H9 (cell line): ENCODE measurements around the gene RANBP9. TPM values are rescaled to one million over a fixed set of nuclear protein-coding genes. Genes with fewer than 3 reads are reported as not detected.

Source experiments
- DNase-seq: peaks from one replicate; pipeline ENCODE4 v3.0.0-alpha.2; 2017
- H2AFZ ChIP-seq: one replicate; pipeline ENCODE4 v1.6.1; 2013; ENCODE audit warnings: mild to moderate bottlenecking, low read length, control low read depth, moderate library complexity
- H2AK5ac ChIP-seq: 2 replicates; pipeline ENCODE4 v1.6.1; 2013; ENCODE audit warnings: low read length, control low read depth, mixed read lengths; ENCODE audit not compliant: insufficient read length
- H2BK120ac ChIP-seq: one replicate; pipeline ENCODE4 v1.6.1; 2013; ENCODE audit warnings: low read depth, mild to moderate bottlenecking, low read length, control low read depth, inconsistent platforms; ENCODE audit not compliant: poor library complexity, severe bottlenecking
- H2BK12ac ChIP-seq: 2 replicates; pipeline ENCODE4 v1.6.1; 2013; ENCODE audit warnings: low read length, control low read depth, mixed read lengths, low read depth; ENCODE audit not compliant: insufficient read length
- H2BK15ac ChIP-seq: 2 replicates; pipeline ENCODE4 v1.6.1; 2013; ENCODE audit warnings: low read depth, low read length, control low read depth
- H2BK20ac ChIP-seq: one replicate; pipeline ENCODE4 v1.6.1; 2013; ENCODE audit warnings: low read depth, mild to moderate bottlenecking, low read length, control low read depth, inconsistent platforms; ENCODE audit not compliant: poor library complexity, severe bottlenecking
- H2BK5ac ChIP-seq: 2 replicates; pipeline ENCODE4 v1.6.1; 2013; ENCODE audit warnings: low read length, control low read depth, mixed read lengths; ENCODE audit not compliant: insufficient read length
- H3K14ac ChIP-seq: 2 replicates; pipeline ENCODE4 v1.6.1; 2013; ENCODE audit warnings: low read length, control low read depth; ENCODE audit not compliant: insufficient read depth
- H3K18ac ChIP-seq: 2 replicates; pipeline ENCODE4 v1.6.1; 2013; ENCODE audit warnings: low read depth, mild to moderate bottlenecking, mixed read lengths, low read length, control low read depth; ENCODE audit not compliant: insufficient read length
- H3K23ac ChIP-seq: 2 replicates; pipeline ENCODE4 v1.6.1; 2013; ENCODE audit warnings: low read length, control low read depth, mixed read lengths, low read depth; ENCODE audit not compliant: insufficient read length
- H3K23me2 ChIP-seq: 2 replicates; pipeline ENCODE4 v1.6.1; 2013; ENCODE audit warnings: low read depth, mild to moderate bottlenecking, mixed read lengths, low read length, control low read depth; ENCODE audit not compliant: insufficient read length, poor library complexity, severe bottlenecking
- H3K27ac ChIP-seq: 2 replicates; pipeline ENCODE4 v1.5.1; 2013; ENCODE audit warnings: low read length, control low read depth, mixed read lengths, low read depth; ENCODE audit not compliant: insufficient read length
- H3K27me3 ChIP-seq: 2 replicates; pipeline ENCODE4 v1.6.1; 2013; ENCODE audit warnings: low read length, control low read depth, inconsistent platforms; ENCODE audit not compliant: insufficient read depth
- H3K4ac ChIP-seq: 2 replicates; pipeline ENCODE4 v1.6.1; 2013; ENCODE audit warnings: low read depth, mild to moderate bottlenecking, control low read depth, inconsistent platforms, low read length, moderate library complexity
- H3K4me1 ChIP-seq: 2 replicates; pipeline ENCODE4 v1.6.1; 2013; ENCODE audit warnings: low read length, control low read depth, inconsistent platforms; ENCODE audit not compliant: insufficient read depth
- H3K4me2 ChIP-seq: 2 replicates; pipeline ENCODE4 v1.6.1; 2013; ENCODE audit warnings: low read length, control low read depth, mixed read lengths; ENCODE audit not compliant: insufficient read length, insufficient read depth
- H3K56ac ChIP-seq: 2 replicates; pipeline ENCODE4 v1.6.1; 2013; ENCODE audit warnings: low read depth, mild to moderate bottlenecking, mixed read lengths, low read length, control low read depth; ENCODE audit not compliant: insufficient read length
- H3K79me1 ChIP-seq: 2 replicates; pipeline ENCODE4 v1.6.1; 2013; ENCODE audit warnings: low read depth, mild to moderate bottlenecking, moderate library complexity, low read length, control low read depth, inconsistent platforms; ENCODE audit not compliant: insufficient read depth, poor library complexity, severe bottlenecking
- H3K79me2 ChIP-seq: 2 replicates; pipeline ENCODE4 v1.6.1; 2013; ENCODE audit warnings: low read length, control low read depth, inconsistent platforms; ENCODE audit not compliant: insufficient read depth
- H3K9ac ChIP-seq: 2 replicates; pipeline ENCODE4 v1.6.1; 2013; ENCODE audit warnings: low read length, control low read depth, mixed read lengths; ENCODE audit not compliant: insufficient read length; ENCODE audit errors: extremely low read depth
- H3K9me3 ChIP-seq: one replicate; pipeline ENCODE4 v1.6.1; 2013; ENCODE audit warnings: low read depth, low read length, inconsistent platforms; ENCODE audit not compliant: control insufficient read depth
- H3T11ph ChIP-seq: one replicate; pipeline ENCODE4 v1.6.1; 2013; ENCODE audit warnings: mild to moderate bottlenecking, low read length, control low read depth, inconsistent platforms
- H4K20me1 ChIP-seq: one replicate; pipeline ENCODE4 v1.6.1; 2013; ENCODE audit not compliant: control insufficient read depth, insufficient read length, insufficient read depth
- H4K5ac ChIP-seq: 2 replicates; pipeline ENCODE4 v1.6.1; 2013; ENCODE audit warnings: low read depth, mild to moderate bottlenecking, mixed read lengths, low read length, control low read depth; ENCODE audit not compliant: insufficient read length
- H4K8ac ChIP-seq: replicated peaks from 2 replicates; pipeline ENCODE4 v1.6.1; 2013; ENCODE audit warnings: low read length, control low read depth, mixed read lengths, low read depth; ENCODE audit not compliant: insufficient read length
- H4K91ac ChIP-seq: 2 replicates; pipeline ENCODE4 v1.6.1; 2013; ENCODE audit warnings: low read depth, mild to moderate bottlenecking, moderate library complexity, mixed read lengths, low read length, control low read depth; ENCODE audit not compliant: insufficient read length
- H3K27ac Mint-ChIP-seq, 3 experiments: 2 replicates in 2 of 3; 3 replicates in 1 of 3; pipeline ENCODE4 v1.8.0; 2020 to 2021; ENCODE audit warnings: mixed read lengths in 3 of 3, mild to moderate bottlenecking in 1 of 3, moderate library complexity in 1 of 3
- H3K27me3 Mint-ChIP-seq: 2 replicates; pipeline ENCODE4 v1.8.0; 2021; ENCODE audit warnings: low read depth, mild to moderate bottlenecking, moderate library complexity, mixed read lengths
- H3K36me3 Mint-ChIP-seq, 3 experiments: 2 replicates in 2 of 3; 3 replicates in 1 of 3; pipeline ENCODE4 v1.8.0; 2020 to 2021; ENCODE audit warnings: low read depth in 3 of 3, mixed read lengths in 3 of 3; ENCODE audit not compliant: insufficient read depth in 1 of 3
- H3K4me1 Mint-ChIP-seq, 2 experiments: 2 replicates each; pipeline ENCODE4 v1.8.0; 2020; ENCODE audit warnings: mixed read lengths in 2 of 2
- H3K4me3 Mint-ChIP-seq, 2 experiments: 2 replicates in 1 of 2; 3 replicates in 1 of 2; pipeline ENCODE4 v1.8.0; 2020 to 2021; ENCODE audit warnings: mild to moderate bottlenecking in 2 of 2, mixed read lengths in 2 of 2, moderate library complexity in 1 of 2
- H3K9me3 Mint-ChIP-seq, 2 experiments: 2 replicates in 1 of 2; 3 replicates in 1 of 2; pipeline ENCODE4 v1.8.0; 2020; ENCODE audit warnings: mild to moderate bottlenecking in 2 of 2, mixed read lengths in 2 of 2, moderate library complexity in 1 of 2
- WGBS: extraction: QIAGEN DNeasy Blood & Tissue Kit; methylation state at CpG from one replicate; pipeline ENCODE4 v1.1.7; 2013; ENCODE audit warnings: missing lambda C conversion rate, low lambda C conversion rate, mixed read lengths; ENCODE audit not compliant: insufficient read length; ENCODE audit errors: extremely low coverage; 5-methylcytosine and 5-hydroxymethylcytosine counted together
- total RNA-seq: library from RNA; stranded (reverse); gene quantifications from 2 replicates; pipeline ENCODE4 v1.2.1, GENCODE V29; 2021
- TF ChIP-seq, protein P1 (sequence below): fragments of 200-600 bp; sonication (generic); conservative IDR thresholded peaks from 3 replicates; pipeline ENCODE4 v1.8.0; 2021; ENCODE audit warnings: antibody characterized with exemption, mild to moderate bottlenecking

RANBP9 gene
- total RNA-seq, 1 experiment from 2014 or later: 37.2 TPM

DNA sequence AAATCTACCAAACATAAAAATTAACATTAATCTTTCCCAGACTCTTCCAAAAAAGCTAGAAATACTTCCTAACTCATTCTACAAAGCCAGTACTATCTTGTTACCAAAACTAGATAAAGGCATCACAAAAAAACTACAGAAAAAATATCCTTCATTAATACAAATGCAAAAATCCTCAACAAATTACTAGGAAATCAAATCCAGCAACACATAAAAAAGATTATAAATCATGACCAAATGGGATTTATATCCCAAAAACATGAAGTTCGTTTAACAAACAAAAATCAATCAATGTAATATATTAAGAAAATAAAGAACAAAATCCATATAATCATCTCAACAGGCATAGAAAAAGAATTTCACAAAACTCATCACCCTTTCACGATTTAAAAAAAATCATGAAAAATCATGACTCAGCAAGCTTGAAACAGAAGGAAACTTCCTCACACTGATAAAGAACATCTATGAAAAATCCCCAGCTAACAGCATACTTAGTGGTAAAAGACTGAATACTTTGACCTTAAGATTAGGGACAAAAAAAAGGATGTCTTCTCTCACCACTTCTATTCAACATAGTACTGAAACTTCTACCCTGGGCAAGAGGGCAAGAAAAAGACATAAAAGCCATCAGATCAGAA is 43.2 kb downstream of the RANBP9 start:
- Histone ChIP-seq H3K4ac (no peak overlapping the region), H2BK5ac (no peak overlapping the region), H3K4me2 (no peak overlapping the region), H3T11ph (no peak overlapping the region), H3K9ac (no peak overlapping the region), H2AFZ (no peak overlapping the region), H4K20me1 (no peaks in the 10 kb centered on the region), H3K79me2 (no peaks in the 10 kb centered on the region; the same call in 1 of the 2 replicates), H3K27ac (no peak overlapping the region), H4K8ac (no peak overlapping the region), H3K27me3 (no peaks in the 10 kb centered on the region), H2BK12ac (no peak overlapping the region), H2BK120ac (no peak overlapping the region), H3K9me3 (no peaks in the 10 kb centered on the region), H3K18ac (no peak overlapping the region), H4K5ac (no peak overlapping the region), H3K56ac (no peak overlapping the region), H3K23me2 (no peaks in the 10 kb centered on the region), H2BK20ac (no peak overlapping the region), H4K91ac (no peak overlapping the region), H3K23ac (no peak overlapping the region), H3K79me1 (no peaks in the 10 kb centered on the region), H2AK5ac (no peak overlapping the region), H3K14ac (no peak overlapping the region), H3K4me1 (no peaks in the 10 kb centered on the region; the same call in 1 of the 2 replicates), H2BK15ac (no peak overlapping the region)
- peaks cover 4% of the 10 kb centered on the region in 2 experiments; a peak in 3 of 5 replicates for H3K9me3 Mint-ChIP-seq
- H3K4me1 Mint-ChIP-seq: peaks cover 25 to 47% of the 10 kb centered on the region in 2 experiments
- H3K36me3 Mint-ChIP-seq: peaks cover 3 to 11% (median 9%) of the 10 kb centered on the region in 3 experiments; a peak in 4 of 7 replicates
- no peak for DNase-seq
- TF ChIP-seq, protein P1, sequence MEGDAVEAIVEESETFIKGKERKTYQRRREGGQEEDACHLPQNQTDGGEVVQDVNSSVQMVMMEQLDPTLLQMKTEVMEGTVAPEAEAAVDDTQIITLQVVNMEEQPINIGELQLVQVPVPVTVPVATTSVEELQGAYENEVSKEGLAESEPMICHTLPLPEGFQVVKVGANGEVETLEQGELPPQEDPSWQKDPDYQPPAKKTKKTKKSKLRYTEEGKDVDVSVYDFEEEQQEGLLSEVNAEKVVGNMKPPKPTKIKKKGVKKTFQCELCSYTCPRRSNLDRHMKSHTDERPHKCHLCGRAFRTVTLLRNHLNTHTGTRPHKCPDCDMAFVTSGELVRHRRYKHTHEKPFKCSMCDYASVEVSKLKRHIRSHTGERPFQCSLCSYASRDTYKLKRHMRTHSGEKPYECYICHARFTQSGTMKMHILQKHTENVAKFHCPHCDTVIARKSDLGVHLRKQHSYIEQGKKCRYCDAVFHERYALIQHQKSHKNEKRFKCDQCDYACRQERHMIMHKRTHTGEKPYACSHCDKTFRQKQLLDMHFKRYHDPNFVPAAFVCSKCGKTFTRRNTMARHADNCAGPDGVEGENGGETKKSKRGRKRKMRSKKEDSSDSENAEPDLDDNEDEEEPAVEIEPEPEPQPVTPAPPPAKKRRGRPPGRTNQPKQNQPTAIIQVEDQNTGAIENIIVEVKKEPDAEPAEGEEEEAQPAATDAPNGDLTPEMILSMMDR: no peak
- no peak overlapping the region for H3K4me3 Mint-ChIP-seq
- no CpG with 5 or more reads among the region's 2 CpGs for WGBS
- no peaks in the 10 kb centered on the region for H3K27me3 Mint-ChIP-seq
- H3K27ac Mint-ChIP-seq: peak overlapping the region in 1 of 3 experiments; percentile 74; a peak in 3 of 7 replicates
